ENCODE data around the gene CACNA1I. TPM values are rescaled to one million over a fixed set of nuclear protein-coding genes. Genes with fewer than 3 reads are reported as not detected.

The CACNA1I gene
- total and polyA plus RNA-seq, 2 of the 8 experiments (the other 6 are each of a cell fraction or from before 2014, with no cell fraction given), result 0.77 to 1.2 TPM

DNA sequence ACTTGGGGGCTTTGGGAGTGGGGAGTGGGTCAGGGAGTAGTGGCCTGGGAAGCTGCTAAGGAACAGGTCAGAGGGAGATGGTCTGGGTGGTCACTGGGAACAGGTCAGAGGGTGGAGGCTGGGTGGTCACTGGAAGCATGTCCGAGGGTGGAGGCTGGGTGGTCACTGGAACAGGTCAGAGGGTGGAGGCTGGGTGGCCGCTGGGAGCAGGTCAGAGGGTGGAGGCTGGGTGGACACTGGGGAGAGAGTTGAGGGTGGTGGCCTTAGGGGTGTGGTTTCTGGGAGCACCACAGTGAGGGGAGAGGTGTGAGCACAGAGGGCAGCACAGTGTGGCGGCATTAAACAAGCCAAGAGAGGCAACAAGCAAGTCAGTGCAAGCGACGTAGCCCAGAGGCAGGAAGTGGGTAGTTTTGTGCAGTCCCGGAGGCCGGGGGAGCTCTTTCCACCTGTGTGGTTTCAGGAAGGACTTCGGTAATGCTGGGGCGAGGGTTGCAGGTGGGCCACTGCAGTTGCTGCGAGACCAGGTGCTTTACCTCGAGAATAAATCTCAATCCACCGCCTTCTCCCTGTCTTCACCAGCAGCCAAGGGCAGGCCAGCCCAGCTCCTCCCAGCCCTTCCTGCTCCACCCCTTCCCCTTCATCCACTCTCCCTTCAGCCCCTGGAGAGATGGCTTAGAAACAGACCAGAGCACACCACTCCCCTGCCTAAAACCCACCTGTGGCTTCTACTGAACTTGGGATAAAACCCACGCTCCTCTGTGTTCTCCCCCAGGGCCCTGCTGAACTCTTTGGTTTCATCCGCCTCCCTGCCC lies 3.2 kb upstream of the CACNA1I start:
- peaks cover 19% of the 10 kb centered on the region; the same call in 1 of the 2 replicates for H3K23me2 ChIP-seq (ENCODE audit: low read depth, low read length)
- H4K8ac ChIP-seq (ENCODE audit: extremely low read depth, insufficient read depth, low read length), result peak overlapping the region; percentile 15; the same call in 1 of the 2 replicates
- H3K18ac ChIP-seq (ENCODE audit: extremely low read depth, low read length), result no peak overlapping the region; the same call in 1 of the 2 replicates
- no peak overlapping the region for H4K5ac ChIP-seq (ENCODE audit: insufficient read length, low read depth, low read length)
- H3K27me3 ChIP-seq (replicated peaks in 1 of 4; ENCODE audit: control insufficient read depth in 3 of 4, extremely low read depth in 1 of 4, insufficient read depth in 3 of 4, low read length in 3 of 4), result peaks cover 0 to 6% (median 0%) of the 10 kb centered on the region in 4 experiments; a peak in 2 of 7 replicates
- H3K56ac ChIP-seq (replicated peaks; ENCODE audit: insufficient read length, low read depth, low read length), result no peak overlapping the region
- no peak overlapping the region for H3K4me2 ChIP-seq (ENCODE audit: insufficient read depth in 1 of 2, low read depth in 2 of 2, low read length in 2 of 2)
- ChIA-PET POLR2A (ENCODE audit: partially characterized antibody) (interaction anchor here (1.5 kb wide), 1 partner anchor 32 kb away, joined by 3 read pairs; no protein-coding TSS in a partner anchor), CTCF (ENCODE audit: partially characterized antibody) (interaction anchor here (0.6 to 1.4 kb wide), 4 partner anchors 23 to 78 kb away, joined by 3 read pairs; no protein-coding TSS in a partner anchor)
- H3K9ac ChIP-seq (replicated peaks in 1 of 4; ENCODE audit: extremely low read depth in 1 of 4, low read depth in 3 of 4, low read length in 3 of 4), result no peak overlapping the region
- H3K4ac ChIP-seq (replicated peaks; ENCODE audit: insufficient read length, low read depth, low read length), result no peak overlapping the region
- H4K20me1 ChIP-seq (replicated peaks in 1 of 2; ENCODE audit: control insufficient read depth in 1 of 2, insufficient read depth in 2 of 2, low read length in 2 of 2), result peaks cover 0 to 20% of the 10 kb centered on the region in 2 experiments
- FAIRE-seq (no peak), DNase-seq (ENCODE audit: low read depth in 1 of 2, low spot score in 2 of 2) (no peak)
- 0 out of 2 replicates have a peak overlapping the region, but pooled peaks have one; percentile 6 for H2AFZ ChIP-seq (ENCODE audit: low read length)
- H2BK120ac ChIP-seq (replicated peaks; ENCODE audit: low read depth, low read length), result no peak overlapping the region
- H3K79me1 ChIP-seq (ENCODE audit: low read depth, low read length), result peaks cover 9% of the 10 kb centered on the region; the same call in 1 of the 2 replicates
- peaks cover 0 to 7% of the 10 kb centered on the region in 2 experiments; a peak in 1 of 4 replicates for H3K9me3 ChIP-seq (ENCODE audit: insufficient read depth in 2 of 2, low read depth in 1 of 2, low read length in 1 of 2)
- no peak overlapping the region for H3K4me3 ChIP-seq (ENCODE audit: extremely low read depth in 1 of 4, insufficient read depth in 2 of 4, low read depth in 3 of 4, low read length in 4 of 4)
- H3K27ac ChIP-seq (ENCODE audit: low read depth, low read length), result no peak overlapping the region
- no peaks in the 10 kb centered on the region; a peak in 1 of 8 replicates for H3K36me3 ChIP-seq (ENCODE audit: control insufficient read depth in 2 of 4, insufficient read depth in 4 of 4, low read length in 3 of 4)
- no peak overlapping the region for H2BK5ac ChIP-seq (ENCODE audit: low read depth, low read length)
- no peak overlapping the region for H3K14ac ChIP-seq (ENCODE audit: insufficient read length)
- H2BK15ac ChIP-seq (ENCODE audit: low read length), result no peak overlapping the region
- TF ChIP-seq RAD21 (IDR thresholded peaks at IDR 0.05 in 1 of 2, conservative IDR thresholded peaks at IDR 0.05 in 1 of 2; ENCODE audit: low read depth in 2 of 2, low read length in 2 of 2) (peak in 1 of 2 experiments; percentile 10; a peak in 1 of 4 replicates), BCL11A (IDR thresholded peaks at IDR 0.05; ENCODE audit: low read depth in 2 of 2, low read length in 2 of 2) (no peak)
- no peak overlapping the region for H2AK5ac ChIP-seq (ENCODE audit: low read depth, low read length)
- H4K91ac ChIP-seq (replicated peaks; ENCODE audit: insufficient read length, low read length), result no peak overlapping the region
- 0 out of 7 replicates have a peak, but pooled peaks cover 0 to 4% (median 0%) of the 10 kb centered on the region in 4 experiments for H3K4me1 ChIP-seq (replicated peaks in 1 of 4; ENCODE audit: control insufficient read depth in 3 of 4, insufficient read depth in 4 of 4, low read length in 3 of 4)
- H3K79me2 ChIP-seq (ENCODE audit: control insufficient read depth in 1 of 2, insufficient read depth in 2 of 2, low read length in 2 of 2), result peaks cover 0 to 4% of the 10 kb centered on the region in 2 experiments; a peak in 2 of 4 replicates
- H3K23ac ChIP-seq (ENCODE audit: insufficient read length), result no peak overlapping the region
- 81% methylated on average over 14 of the region's 14 CpGs; no CpG with 5 or more reads in 1 of the 2 experiments for WGBS, 2 experiments (ENCODE audit: extremely low coverage in 1 of 2, insufficient coverage in 1 of 2, insufficient read length in 1 of 2, insufficient replicate concordance in 2 of 2, low coverage in 1 of 2, low lambda C conversion rate in 2 of 2, missing lambda C conversion rate in 1 of 2)
- H2BK20ac ChIP-seq (ENCODE audit: low read length), result no peak overlapping the region
- H2BK12ac ChIP-seq (ENCODE audit: low read depth, low read length), result no peak overlapping the region
